ENCODE data around the gene LHFPL6. TPM values are rescaled to one million over a fixed set of nuclear protein-coding genes. Genes with fewer than 3 reads are reported as not detected.

The LHFPL6 gene
- total RNA-seq, 1 donor: 0.31 TPM

- no peaks in the 10 kb centered on the region for H3K9me3 ChIP-seq (ENCODE audit: low read depth, low read length)
- H3K4me3 ChIP-seq (ENCODE audit: low read length): no peak overlapping the region
- no peaks in the 10 kb centered on the region for H3K4me1 ChIP-seq (ENCODE audit: insufficient read depth, low read length)
- no peaks in the 10 kb centered on the region for H3K27me3 ChIP-seq (ENCODE audit: insufficient read depth, low read length)
Observed at GRCh38 chr13:39376076-39376475, 226.9 kb downstream of the LHFPL6 start.

GRCh38 chr13:39375601-39376000 is 227.4 kb downstream of the LHFPL6 start:
- no peaks in the 10 kb centered on the region for H3K27me3 ChIP-seq (ENCODE audit: insufficient read depth, low read length)
- H3K4me3 ChIP-seq (ENCODE audit: low read length): no peak overlapping the region
- no peaks in the 10 kb centered on the region for H3K4me1 ChIP-seq (ENCODE audit: insufficient read depth, low read length)
- no peaks in the 10 kb centered on the region for H3K9me3 ChIP-seq (ENCODE audit: low read depth, low read length)

GRCh38 chr13:39374741-39375189 is 228.2 kb downstream of the LHFPL6 start:
- Histone ChIP-seq H3K4me3 (ENCODE audit: low read length) (no peak overlapping the region), H3K4me1 (ENCODE audit: insufficient read depth, low read length) (no peaks in the 10 kb centered on the region), H3K9me3 (ENCODE audit: low read depth, low read length) (no peaks in the 10 kb centered on the region), H3K27me3 (ENCODE audit: insufficient read depth, low read length) (no peaks in the 10 kb centered on the region)

GRCh38 chr13:39373145-39373544 is 229.8 kb downstream of the LHFPL6 start:
- Histone ChIP-seq H3K4me3 (ENCODE audit: low read length) (no peak overlapping the region), H3K9me3 (ENCODE audit: low read depth, low read length) (no peaks in the 10 kb centered on the region), H3K4me1 (ENCODE audit: insufficient read depth, low read length) (no peaks in the 10 kb centered on the region), H3K27me3 (ENCODE audit: insufficient read depth, low read length) (no peaks in the 10 kb centered on the region)

- H3K4me3 ChIP-seq (ENCODE audit: low read length): no peak overlapping the region
Observed at GRCh38 chr13:39371706-39372105, 231.3 kb downstream of the LHFPL6 start.

DNA sequence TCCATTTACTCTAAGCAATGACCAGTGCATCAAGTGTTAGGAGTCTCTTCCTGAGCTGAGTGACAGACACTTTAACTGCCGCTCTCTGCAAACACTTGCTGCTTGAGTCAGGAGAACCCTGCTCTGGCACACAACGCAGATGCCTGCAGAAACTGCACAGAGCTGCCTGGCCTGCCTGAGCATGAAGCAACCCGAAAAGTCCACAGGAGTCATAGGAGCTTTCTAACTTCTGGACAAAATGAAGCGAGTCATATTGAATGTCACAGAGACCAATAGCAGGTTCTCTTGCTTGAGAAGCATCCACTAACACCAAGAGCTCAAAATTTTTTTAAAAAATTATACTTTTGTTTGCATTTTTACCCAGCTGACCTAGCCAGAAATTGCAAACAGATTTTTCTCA is 232.4 kb downstream of the LHFPL6 start:
- no peak overlapping the region for H3K4me3 ChIP-seq (ENCODE audit: low read length)
- no peaks in the 10 kb centered on the region for H3K9me3 ChIP-seq (ENCODE audit: low read depth, low read length)
- no peaks in the 10 kb centered on the region for H3K27me3 ChIP-seq (ENCODE audit: insufficient read depth, low read length)
- H3K4me1 ChIP-seq (ENCODE audit: insufficient read depth, low read length): no peaks in the 10 kb centered on the region

More at GRCh38 chr13:39371706-39372105, 231.3 kb downstream of the LHFPL6 start:
- Histone ChIP-seq H3K9me3 (ENCODE audit: low read depth, low read length) (no peaks in the 10 kb centered on the region), H3K27me3 (ENCODE audit: insufficient read depth, low read length) (no peaks in the 10 kb centered on the region), H3K4me1 (ENCODE audit: insufficient read depth, low read length) (no peaks in the 10 kb centered on the region)

DNA sequence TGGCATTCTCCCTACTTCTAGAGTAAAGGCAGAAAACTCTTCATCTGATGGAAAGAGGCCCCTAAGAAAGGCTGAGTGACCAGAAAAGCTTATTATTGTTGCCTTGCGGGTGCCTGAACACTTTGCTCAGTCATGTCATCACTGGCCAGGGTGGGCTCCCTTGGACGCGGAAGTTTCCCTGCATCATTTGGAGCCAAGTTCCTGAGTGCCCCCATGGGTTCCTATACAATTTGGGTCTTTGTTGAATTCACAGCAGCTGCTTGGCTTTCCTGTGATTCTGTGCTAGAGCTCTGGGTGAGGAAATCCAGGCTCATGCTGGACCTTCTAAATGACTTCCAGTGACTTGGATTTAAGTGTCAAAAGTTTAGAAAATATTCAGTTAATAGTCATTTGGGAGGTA is 232.9 kb downstream of the LHFPL6 start:
- H3K4me3 ChIP-seq (ENCODE audit: low read length): no peak overlapping the region
- H3K27me3 ChIP-seq (ENCODE audit: insufficient read depth, low read length): no peaks in the 10 kb centered on the region
- H3K4me1 ChIP-seq (ENCODE audit: insufficient read depth, low read length): no peaks in the 10 kb centered on the region
- no peaks in the 10 kb centered on the region for H3K9me3 ChIP-seq (ENCODE audit: low read depth, low read length)

DNA sequence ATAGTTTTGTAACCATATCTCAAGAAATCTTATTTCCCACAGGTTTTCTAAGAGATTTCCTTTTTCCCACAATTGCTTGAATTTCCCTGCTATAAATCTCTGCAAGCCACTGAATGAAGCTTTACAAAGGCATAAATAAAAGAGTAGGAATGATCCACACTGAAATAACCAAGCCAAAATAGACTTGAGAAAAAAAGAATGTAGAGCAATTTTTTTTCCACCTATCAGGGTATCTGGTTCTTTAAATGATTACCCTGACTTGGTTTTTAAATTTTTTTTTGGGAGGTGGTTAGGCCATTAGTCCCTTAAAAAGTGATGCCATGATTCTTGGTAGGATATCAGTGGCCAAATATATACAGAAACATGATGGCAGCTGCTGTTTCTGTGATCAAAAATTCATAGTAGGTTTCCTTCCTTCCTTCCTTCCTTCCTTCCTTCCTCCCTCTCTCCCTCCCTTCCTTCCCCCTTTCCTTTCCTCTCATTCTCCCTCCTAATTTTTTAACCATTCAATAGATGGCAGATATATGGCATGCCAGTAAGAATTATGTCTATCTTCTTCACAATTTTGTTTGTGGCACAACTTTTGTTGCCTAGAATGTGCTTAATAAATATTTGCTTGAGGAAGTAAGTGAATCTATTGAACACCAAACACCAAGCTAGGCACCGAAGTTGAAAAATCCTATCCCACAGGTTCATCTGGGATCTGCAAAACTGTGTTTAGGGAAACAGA is 233.7 kb downstream of the LHFPL6 start:
- H3K9me3 ChIP-seq (ENCODE audit: low read depth, low read length): no peaks in the 10 kb centered on the region
- no peak overlapping the region for H3K4me3 ChIP-seq (ENCODE audit: low read length)
- no peaks in the 10 kb centered on the region for H3K4me1 ChIP-seq (ENCODE audit: insufficient read depth, low read length)
- H3K27me3 ChIP-seq (ENCODE audit: insufficient read depth, low read length): no peaks in the 10 kb centered on the region

DNA sequence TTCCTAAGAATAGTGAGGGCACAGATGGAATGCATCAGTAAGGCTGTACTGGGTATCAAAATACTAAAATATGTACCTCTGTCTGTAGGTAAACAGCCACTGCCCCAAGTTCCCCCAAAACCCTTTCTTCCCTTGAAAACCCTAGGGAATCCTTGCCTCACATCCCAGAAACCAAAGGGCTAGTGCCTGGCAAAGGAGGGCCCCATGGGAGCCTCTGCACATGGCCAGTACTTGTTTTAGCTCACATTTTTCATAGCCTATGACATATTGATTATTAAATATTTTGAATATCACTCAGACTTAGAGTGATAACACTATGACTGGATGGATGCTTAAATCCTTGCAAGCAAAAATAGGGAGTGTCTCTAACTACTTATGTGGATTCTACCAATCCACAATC is 237.1 kb downstream of the LHFPL6 start:
- Histone ChIP-seq H3K4me3 (ENCODE audit: low read length) (no peak overlapping the region), H3K4me1 (ENCODE audit: insufficient read depth, low read length) (no peaks in the 10 kb centered on the region), H3K27me3 (ENCODE audit: insufficient read depth, low read length) (no peaks in the 10 kb centered on the region), H3K9me3 (ENCODE audit: low read depth, low read length) (no peaks in the 10 kb centered on the region)

DNA sequence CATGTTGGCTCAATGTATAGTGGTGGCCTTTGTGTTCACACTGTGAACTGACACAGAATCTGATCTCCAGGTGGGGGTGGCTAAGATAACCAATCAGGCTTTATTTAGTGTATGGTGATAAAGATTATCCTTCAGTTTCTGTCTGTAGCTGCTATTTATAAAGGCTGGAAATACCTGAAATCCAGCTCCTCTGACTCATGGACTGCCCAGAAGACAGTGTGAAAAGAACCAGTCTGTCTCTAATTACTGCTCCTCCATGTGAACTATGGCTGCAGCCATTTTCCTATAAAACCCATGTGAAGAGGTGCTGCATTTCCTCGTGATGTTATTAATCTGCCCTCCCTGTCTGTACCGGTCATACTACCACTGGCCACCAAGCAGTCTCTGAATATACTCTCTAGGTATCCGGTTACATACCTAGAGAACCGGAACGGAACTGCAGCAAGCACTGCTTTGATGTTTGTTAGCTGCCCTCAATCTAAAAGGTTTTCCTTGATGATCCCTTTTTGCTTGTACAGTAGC is 238.0 kb downstream of the LHFPL6 start:
- H3K27me3 ChIP-seq (ENCODE audit: insufficient read depth, low read length): no peaks in the 10 kb centered on the region
- no peaks in the 10 kb centered on the region for H3K9me3 ChIP-seq (ENCODE audit: low read depth, low read length)
- no peaks in the 10 kb centered on the region for H3K4me1 ChIP-seq (ENCODE audit: insufficient read depth, low read length)
- H3K4me3 ChIP-seq (ENCODE audit: low read length): no peak overlapping the region

DNA sequence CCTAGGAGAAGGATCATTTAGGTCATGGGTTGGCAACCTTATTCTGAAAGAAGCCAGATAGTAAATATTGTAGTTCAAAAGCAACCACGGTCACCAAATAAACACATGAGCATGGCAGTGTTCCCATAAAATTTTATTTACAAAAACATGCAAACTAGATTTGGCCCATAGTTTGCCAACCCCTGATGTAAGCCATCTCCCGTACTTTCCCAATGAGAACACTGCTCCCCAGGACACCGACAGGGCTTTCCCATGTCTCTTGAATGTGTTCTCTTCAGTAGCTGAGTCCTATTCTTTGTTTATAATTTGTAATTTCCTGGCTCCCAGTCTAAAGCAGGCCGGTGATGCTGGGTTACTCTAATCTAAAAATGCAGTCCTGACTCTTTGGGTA is 239.6 kb downstream of the LHFPL6 start:
- no peaks in the 10 kb centered on the region for H3K27me3 ChIP-seq (ENCODE audit: insufficient read depth, low read length)
- H3K4me3 ChIP-seq (ENCODE audit: low read length): no peak overlapping the region

GRCh38 chr13:39362652-39363381 is 240.2 kb downstream of the LHFPL6 start:
- Histone ChIP-seq H3K4me1 (ENCODE audit: insufficient read depth, low read length) (no peaks in the 10 kb centered on the region), H3K9me3 (ENCODE audit: low read depth, low read length) (no peaks in the 10 kb centered on the region), H3K4me3 (ENCODE audit: low read length) (no peak overlapping the region), H3K27me3 (ENCODE audit: insufficient read depth, low read length) (no peaks in the 10 kb centered on the region)

More for the DNA sequence above, 239.6 kb downstream of the LHFPL6 start:
- Histone ChIP-seq H3K4me1 (ENCODE audit: insufficient read depth, low read length) (no peaks in the 10 kb centered on the region), H3K9me3 (ENCODE audit: low read depth, low read length) (no peaks in the 10 kb centered on the region)

DNA sequence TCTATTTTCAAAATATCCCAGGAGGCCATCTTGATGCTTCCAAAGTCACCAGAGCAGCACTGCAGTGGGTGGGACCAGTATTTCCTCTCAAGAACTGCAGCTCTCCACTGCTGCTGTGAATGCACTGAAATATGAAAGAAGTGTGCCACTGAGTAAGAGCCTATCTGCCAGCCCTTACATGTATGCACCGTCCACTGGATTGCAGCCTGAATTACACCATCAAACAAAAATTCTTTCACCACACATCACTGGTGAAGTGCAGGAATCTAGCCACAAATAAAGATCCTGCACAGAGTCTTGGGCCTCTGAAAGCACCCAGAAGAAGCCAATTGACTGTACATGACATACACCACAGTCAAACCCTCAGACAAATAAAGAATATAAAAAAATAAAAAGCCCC is 249.0 kb downstream of the LHFPL6 start:
- Histone ChIP-seq H3K27me3 (ENCODE audit: insufficient read depth, low read length) (no peaks in the 10 kb centered on the region), H3K4me3 (ENCODE audit: low read length) (no peak overlapping the region), H3K9me3 (ENCODE audit: low read depth, low read length) (no peaks in the 10 kb centered on the region), H3K4me1 (ENCODE audit: insufficient read depth, low read length) (no peaks in the 10 kb centered on the region)

DNA sequence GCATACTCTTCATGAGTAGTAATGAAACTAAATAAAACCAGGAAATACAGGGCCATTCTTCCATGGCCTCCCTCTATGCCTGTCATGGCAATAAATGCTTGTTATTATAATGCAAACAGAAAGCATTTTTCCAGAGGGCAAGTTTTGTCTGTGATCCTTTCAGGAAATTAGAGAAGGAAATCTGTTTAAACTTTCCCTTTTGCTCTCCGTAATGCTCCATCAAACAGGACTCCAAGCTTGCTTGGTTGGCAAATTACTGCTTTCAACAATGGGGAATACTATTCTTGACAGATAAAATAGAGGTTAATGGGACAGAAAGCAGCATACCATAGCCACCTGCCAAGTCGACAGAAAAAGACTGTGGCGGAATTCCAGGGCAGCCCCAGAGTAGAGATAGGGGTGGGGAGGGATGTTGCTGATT is 252.5 kb downstream of the LHFPL6 start:
- H3K4me1 ChIP-seq (ENCODE audit: insufficient read depth, low read length): no peaks in the 10 kb centered on the region

DNA sequence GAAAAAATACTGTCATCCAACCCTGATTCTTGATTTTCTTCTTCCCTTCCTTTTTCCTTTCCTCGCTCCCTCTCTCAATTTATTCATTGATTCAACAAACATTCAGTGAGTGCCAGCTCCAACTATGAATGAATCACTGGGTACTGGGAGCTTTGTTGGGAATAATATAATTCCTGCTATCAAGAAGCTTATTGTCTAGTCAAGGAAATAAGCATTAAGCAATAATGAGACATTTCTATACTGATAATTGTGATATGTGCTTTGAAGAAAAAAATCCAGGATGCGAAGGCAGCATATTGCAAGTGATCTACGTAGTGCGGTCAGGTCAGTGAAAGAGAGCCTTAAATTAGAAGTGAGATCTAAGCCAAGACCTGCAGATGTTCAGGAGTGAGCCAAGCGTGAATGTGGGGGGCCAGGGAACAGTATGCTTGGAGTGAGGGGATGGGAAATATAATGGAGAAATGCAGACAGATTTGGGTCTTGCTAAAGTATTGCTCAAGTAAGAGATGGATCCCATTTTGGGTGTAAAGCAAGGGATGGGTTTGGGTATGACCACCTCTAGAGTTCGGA is 253.5 kb downstream of the LHFPL6 start:
- H3K27me3 ChIP-seq (ENCODE audit: insufficient read depth, low read length): no peaks in the 10 kb centered on the region
- H3K9me3 ChIP-seq (ENCODE audit: low read depth, low read length): no peaks in the 10 kb centered on the region
- H3K4me1 ChIP-seq (ENCODE audit: insufficient read depth, low read length): no peaks in the 10 kb centered on the region
- no peak overlapping the region for H3K4me3 ChIP-seq (ENCODE audit: low read length)

More for the DNA sequence above, 252.5 kb downstream of the LHFPL6 start:
- no peak overlapping the region for H3K4me3 ChIP-seq (ENCODE audit: low read length)
- no peaks in the 10 kb centered on the region for H3K27me3 ChIP-seq (ENCODE audit: insufficient read depth, low read length)
- H3K9me3 ChIP-seq (ENCODE audit: low read depth, low read length): no peaks in the 10 kb centered on the region

Measured in mononuclear cell (primary cell).